ENCODE measurements around the gene CD19. TPM values are rescaled to one million over a fixed set of nuclear protein-coding genes. Genes with fewer than 3 reads are reported as not detected.

The CD19 gene
- polyA plus RNA-seq, 1 donor (not counting 4 experiments of a cell fraction or from before 2014, with no cell fraction given): not detected

DNA sequence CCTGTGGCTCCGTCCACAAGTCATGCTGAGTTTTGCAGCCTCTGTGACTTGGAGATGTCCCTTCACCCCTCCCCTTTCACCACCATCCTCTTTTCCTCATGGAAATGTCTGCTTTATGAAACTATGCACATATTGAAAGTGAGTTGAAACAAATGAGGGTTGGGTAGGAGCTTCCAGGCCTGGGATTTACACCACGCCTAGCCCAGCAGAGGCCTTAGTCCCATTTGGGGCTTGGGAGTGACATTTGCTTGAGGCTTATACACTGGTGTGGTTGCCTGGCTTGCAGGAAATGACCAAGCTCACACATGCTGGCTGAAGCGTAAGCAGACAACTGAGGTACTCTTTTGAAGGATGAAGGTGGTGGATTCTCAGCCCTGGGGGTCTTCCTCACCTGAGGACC, 32.3 kb downstream of the CD19 start:
- Histone ChIP-seq H3K4me2 (ENCODE audit: control insufficient read depth, extremely low read depth, insufficient read depth, low read depth, low read length) (no peak overlapping the region), H2AFZ (ENCODE audit: control insufficient read depth, low read length) (no peak overlapping the region), H3K27ac (ENCODE audit: control insufficient read depth, insufficient read depth, low read length) (no peak overlapping the region), H4K20me1 (ENCODE audit: control insufficient read depth, extremely low read depth, insufficient read depth, low read length) (no peaks in the 10 kb centered on the region), H3K9me1 (ENCODE audit: control insufficient read depth, extremely low read depth, insufficient read depth, low read length) (no peaks in the 10 kb centered on the region), H3K79me2 (ENCODE audit: control insufficient read depth, insufficient read depth, low read length) (no peaks in the 10 kb centered on the region), H3K27me3 (ENCODE audit: control insufficient read depth, extremely low read depth, insufficient read depth, low read length) (no peaks in the 10 kb centered on the region), H3K9ac (ENCODE audit: control insufficient read depth, extremely low read depth, insufficient read depth, low read length) (no peak overlapping the region), H3K4me3 (ENCODE audit: control insufficient read depth in 2 of 3, extremely low read depth in 1 of 3, insufficient read depth in 2 of 3, low read depth in 1 of 3, low read length in 3 of 3) (no peak overlapping the region), H3K9me3 (ENCODE audit: control insufficient read depth, low read depth, low read length) (no peaks in the 10 kb centered on the region), H3K4me1 (ENCODE audit: control insufficient read depth, extremely low read depth, insufficient read depth, low read length) (no peaks in the 10 kb centered on the region), H3K36me3 (ENCODE audit: control insufficient read depth in 2 of 2, extremely low read depth in 1 of 2, insufficient read depth in 2 of 2, low read length in 2 of 2) (peaks cover 25 to 34% of the 10 kb centered on the region in 2 experiments)
- TF ChIP-seq, protein P1, sequence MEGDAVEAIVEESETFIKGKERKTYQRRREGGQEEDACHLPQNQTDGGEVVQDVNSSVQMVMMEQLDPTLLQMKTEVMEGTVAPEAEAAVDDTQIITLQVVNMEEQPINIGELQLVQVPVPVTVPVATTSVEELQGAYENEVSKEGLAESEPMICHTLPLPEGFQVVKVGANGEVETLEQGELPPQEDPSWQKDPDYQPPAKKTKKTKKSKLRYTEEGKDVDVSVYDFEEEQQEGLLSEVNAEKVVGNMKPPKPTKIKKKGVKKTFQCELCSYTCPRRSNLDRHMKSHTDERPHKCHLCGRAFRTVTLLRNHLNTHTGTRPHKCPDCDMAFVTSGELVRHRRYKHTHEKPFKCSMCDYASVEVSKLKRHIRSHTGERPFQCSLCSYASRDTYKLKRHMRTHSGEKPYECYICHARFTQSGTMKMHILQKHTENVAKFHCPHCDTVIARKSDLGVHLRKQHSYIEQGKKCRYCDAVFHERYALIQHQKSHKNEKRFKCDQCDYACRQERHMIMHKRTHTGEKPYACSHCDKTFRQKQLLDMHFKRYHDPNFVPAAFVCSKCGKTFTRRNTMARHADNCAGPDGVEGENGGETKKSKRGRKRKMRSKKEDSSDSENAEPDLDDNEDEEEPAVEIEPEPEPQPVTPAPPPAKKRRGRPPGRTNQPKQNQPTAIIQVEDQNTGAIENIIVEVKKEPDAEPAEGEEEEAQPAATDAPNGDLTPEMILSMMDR (optimal IDR thresholded peaks at IDR 0.05 in 1 of 3, IDR thresholded peaks at IDR 0.05 in 1 of 3, conservative IDR thresholded peaks at IDR 0.05 in 1 of 3; ENCODE audit: extremely low read depth in 1 of 3, insufficient read depth in 2 of 3, low read length in 3 of 3): no peak
- no peak for DNase-seq (ENCODE audit: low read depth, low spot score)
- FAIRE-seq: no peak
- dilution Hi-C loops (cut with MboI; ENCODE audit: extremely low pct_ligation_motif_present, low sequenced_read_pairs): no loop called here

DNA sequence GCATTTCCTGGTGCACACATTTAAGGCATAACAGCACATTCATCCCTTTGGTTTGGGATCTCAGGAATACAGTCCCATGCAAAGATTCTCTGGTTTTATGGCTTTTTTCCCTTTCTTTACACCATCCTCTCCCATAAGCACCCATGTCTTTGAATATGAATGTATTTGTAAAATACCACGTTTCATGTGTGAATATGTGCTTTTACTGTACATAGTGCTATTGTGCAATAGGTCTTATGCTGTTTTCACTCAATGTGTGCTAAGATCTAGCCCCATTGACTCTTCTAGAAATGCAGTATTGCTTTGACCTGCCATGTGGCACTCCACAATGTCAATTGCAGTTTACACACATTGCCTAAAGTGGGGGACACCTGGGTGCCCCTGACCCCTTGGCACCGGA, 32.7 kb downstream of the CD19 start:
- H3K36me3 ChIP-seq (ENCODE audit: control insufficient read depth in 2 of 2, extremely low read depth in 1 of 2, insufficient read depth in 2 of 2, low read length in 2 of 2): peaks cover 25 to 32% of the 10 kb centered on the region in 2 experiments
- TF ChIP-seq EZH2 (IDR thresholded peaks at IDR 0.05; ENCODE audit: low read length): no peak
- TF ChIP-seq, protein P1 (optimal IDR thresholded peaks at IDR 0.05 in 1 of 3, IDR thresholded peaks at IDR 0.05 in 1 of 3, conservative IDR thresholded peaks at IDR 0.05 in 1 of 3; ENCODE audit: extremely low read depth in 1 of 3, insufficient read depth in 2 of 3, low read length in 3 of 3): no peak
- DNase-seq (ENCODE audit: low read depth, low spot score) (no peak), FAIRE-seq (no peak)
- H4K20me1 ChIP-seq (ENCODE audit: control insufficient read depth, extremely low read depth, insufficient read depth, low read length): no peaks in the 10 kb centered on the region
- H3K4me1 ChIP-seq (ENCODE audit: control insufficient read depth, extremely low read depth, insufficient read depth, low read length): no peaks in the 10 kb centered on the region
- H3K79me2 ChIP-seq (ENCODE audit: control insufficient read depth, insufficient read depth, low read length): no peaks in the 10 kb centered on the region
- no peaks in the 10 kb centered on the region for H3K9me3 ChIP-seq (ENCODE audit: control insufficient read depth, low read depth, low read length)
- no peaks in the 10 kb centered on the region for H3K9me1 ChIP-seq (ENCODE audit: control insufficient read depth, extremely low read depth, insufficient read depth, low read length)
- no peak overlapping the region for H3K9ac ChIP-seq (ENCODE audit: control insufficient read depth, extremely low read depth, insufficient read depth, low read length)
- H3K4me2 ChIP-seq (ENCODE audit: control insufficient read depth, extremely low read depth, insufficient read depth, low read depth, low read length): no peak overlapping the region
- H3K4me3 ChIP-seq (ENCODE audit: control insufficient read depth in 2 of 3, extremely low read depth in 1 of 3, insufficient read depth in 2 of 3, low read depth in 1 of 3, low read length in 3 of 3): no peak overlapping the region
- dilution Hi-C loops (cut with MboI; ENCODE audit: extremely low pct_ligation_motif_present, low sequenced_read_pairs): no loop called here
- H2AFZ ChIP-seq (ENCODE audit: control insufficient read depth, low read length): no peak overlapping the region
- no peak overlapping the region for H3K27ac ChIP-seq (ENCODE audit: control insufficient read depth, insufficient read depth, low read length)
- no peaks in the 10 kb centered on the region for H3K27me3 ChIP-seq (ENCODE audit: control insufficient read depth, extremely low read depth, insufficient read depth, low read length)
